Lung (tissue), 16 donors: ENCODE measurements around the gene GGTLC2. TPM values are rescaled to one million over a fixed set of nuclear protein-coding genes. Genes with fewer than 3 reads are reported as not detected.
"Not testable (repeated sequence)": the region's sequence is repeated elsewhere in the genome, so short reads cannot be mapped to it uniquely, and the experiment has no call there.

ENCODE experiments used
- ATAC-seq: fragments of 200-7000 bp; cut with Tn5 transposase; one replicate; pipeline ENCODE4 v1.9.1; 2020; ENCODE audit warnings: moderate number of reproducible peaks; ENCODE audit not compliant: insufficient read depth, low FRiP score
- DNase-seq, 3 donors: peaks; one replicate each; pipeline ENCODE4 v3.0.0-alpha.2; 2013 to 2017
- H3K27ac ChIP-seq, 2 donors: one replicate each; pipeline ENCODE4 v1.5.1; 2013; ENCODE audit warnings: mild to moderate bottlenecking in 2 of 2, moderate library complexity in 2 of 2, control low read depth in 1 of 2, inconsistent platforms in 1 of 2, low read depth in 1 of 2, low read length in 1 of 2
- H3K27me3 ChIP-seq, 3 donors: one replicate each; pipeline ENCODE4 v1.5.1; 2013; ENCODE audit warnings: low read length in 2 of 3; ENCODE audit not compliant: control insufficient read depth in 3 of 3, insufficient read depth in 3 of 3
- H3K36me3 ChIP-seq, 4 donors: one replicate each; pipeline ENCODE4 v1.5.1; 2013; ENCODE audit warnings: low read length in 4 of 4, mild to moderate bottlenecking in 1 of 4, moderate library complexity in 1 of 4; ENCODE audit not compliant: control insufficient read depth in 4 of 4, insufficient read depth in 4 of 4
- H3K4me1 ChIP-seq, 5 donors: one replicate each; pipeline ENCODE4 v1.5.1; 2013; ENCODE audit warnings: low read length in 5 of 5, mild to moderate bottlenecking in 2 of 5, moderate library complexity in 1 of 5; ENCODE audit not compliant: control insufficient read depth in 5 of 5, insufficient read depth in 5 of 5
- H3K4me3 ChIP-seq: one replicate; pipeline ENCODE4 v1.5.1; 2013; ENCODE audit warnings: mild to moderate bottlenecking, control low read depth, moderate library complexity
- H3K9ac ChIP-seq, 2 donors: one replicate each; pipeline ENCODE4 v1.5.1; 2013; ENCODE audit warnings: low read length in 2 of 2, control low read depth in 1 of 2; ENCODE audit not compliant: insufficient read depth in 1 of 2
- H3K9me3 ChIP-seq, 4 donors: one replicate each; pipeline ENCODE4 v1.5.1; 2013; ENCODE audit warnings: low read length in 3 of 4, mild to moderate bottlenecking in 1 of 4, moderate library complexity in 1 of 4; ENCODE audit not compliant: control insufficient read depth in 4 of 4, insufficient read depth in 3 of 4
- CTCF ChIP-seq: IDR thresholded peaks from 2 replicates; pipeline ENCODE4 v1.5.1; 2012; ENCODE audit warnings: mild to moderate bottlenecking; ENCODE audit errors: control extremely low read depth, extremely low read depth
- WGBS, 2 donors: extraction: QIAGEN DNeasy Blood & Tissue Kit; methylation state at CpG; one replicate each; pipeline ENCODE4 v1.1.7; 2013; 5-methylcytosine and 5-hydroxymethylcytosine counted together
- long read RNA-seq, 5 donors: transcript quantifications; one replicate each; lab custom pipeline, GENCODE V29; 2026
- polyA plus RNA-seq, 2 donors: library from polyadenylated mRNA; stranded (reverse); fragments of 200-250 nt; gene quantifications; one replicate each; pipeline ENCODE4 v1.2.1, GENCODE V29; 2013
- total RNA-seq, 2 donors: library from RNA; depleted of rRNA in 1 of 2; stranded (reverse); fragments of >200 nt in 1 of 2; gene quantifications; one replicate each; pipeline ENCODE4 v1.2.1, GENCODE V29; 2014 to 2021
- donor health status: control.
- donor health status: control.
- donor health status: Bipolar disorder and iron deficiency.
- donor health status: healthy.
- donor health status: DM: yes; HTN: yes; CAD: no.

Gene GGTLC2
- total RNA-seq (under 1 TPM in 1 of 2 donors, not detected in 1; 0.80 TPM), polyA plus RNA-seq (1 to 10 TPM in 1 of 2 donors, under 1 TPM in 1; 0.56 to 7.0 TPM)
- long read RNA-seq, donor 1: 0 reads
- long read RNA-seq, donor 2: 0 reads
- long read RNA-seq, donor 3: 0 reads
- long read RNA-seq, donor 4: 0 reads
- long read RNA-seq, donor 5: 0 reads

GRCh38 chr22:22644314-22644713, at the start of gene GGTLC2:
Gene GGTLC2, plus strand, starts transcription at chr22:22644614. Its CDS starts 1,732 bp downstream, at chr22:22646346.
- H3K9ac ChIP-seq, H3K36me3 ChIP-seq, H3K27me3 ChIP-seq, ATAC-seq, H3K4me1 ChIP-seq, H3K27ac ChIP-seq, H3K9me3 ChIP-seq, DNase-seq, H3K4me3 ChIP-seq: not testable (repeated sequence)
- WGBS, 2 donors: 100% methylated on average over 1 of the region's 30 CpGs; no CpG with 5 or more reads in 1 of the 2 donors

- ATAC-seq: no peak
- TF ChIP-seq CTCF: no peak
- H3K27ac ChIP-seq: no peak overlapping the region
- H3K9me3 ChIP-seq: no peaks in the 10 kb centered on the region
- no peaks in the 10 kb centered on the region for H3K36me3 ChIP-seq
- no peaks in the 10 kb centered on the region for H3K27me3 ChIP-seq
- no peaks in the 10 kb centered on the region for H3K4me1 ChIP-seq
- no peak overlapping the region for H3K9ac ChIP-seq
- H3K4me3 ChIP-seq: no peak overlapping the region
- DNase-seq: no peak
- WGBS, 2 donors: 92 to 97% methylated on average over 5 of the region's 5 CpGs
Measured at GRCh38 chr22:22595001-22595835, 49.2 kb upstream of the GGTLC2 start.

GRCh38 chr22:22598144-22598543, 46.3 kb upstream of the GGTLC2 start:
- whole genome bisulfite sequencing, 2 donors: 59 to 69% methylated on average over 5 of the region's 5 CpGs

More at GRCh38 chr22:22598144-22598543, 46.3 kb upstream of the GGTLC2 start:
- ATAC-seq (no peak), DNase-seq (no peak)
- Histone ChIP-seq H3K27me3 (no peaks in the 10 kb centered on the region), H3K9ac (no peak overlapping the region), H3K27ac (no peak overlapping the region), H3K36me3 (no peaks in the 10 kb centered on the region), H3K4me1 (no peaks in the 10 kb centered on the region), H3K9me3 (peaks cover 0 to 2% (median 0%) of the 10 kb centered on the region in 4 donors), H3K4me3 (no peak overlapping the region)
- no peak for TF ChIP-seq CTCF
